GM18505 (cell line): Measurements from ENCODE around the gene HCRTR1.

Experiments
- ATAC-seq: cut with Tn5 transposase; IDR thresholded peaks from one replicate; pipeline ENCODE4 v1.9.1; 2021; ENCODE audit not compliant: unreplicated experiment
- POLR2A ChIP-seq: IDR thresholded peaks from 4 replicates; pipeline ENCODE4 v1.6.1; 2011; ENCODE audit warnings: borderline replicate concordance; ENCODE audit not compliant: insufficient read depth, insufficient read length; ENCODE audit errors: extremely low read depth

The HCRTR1 gene

GRCh38 chr1:31662463-31662862 is 45.0 kb downstream of the HCRTR1 start:
- TF ChIP-seq POLR2A: no peak
- ATAC-seq: no peak

DNA sequence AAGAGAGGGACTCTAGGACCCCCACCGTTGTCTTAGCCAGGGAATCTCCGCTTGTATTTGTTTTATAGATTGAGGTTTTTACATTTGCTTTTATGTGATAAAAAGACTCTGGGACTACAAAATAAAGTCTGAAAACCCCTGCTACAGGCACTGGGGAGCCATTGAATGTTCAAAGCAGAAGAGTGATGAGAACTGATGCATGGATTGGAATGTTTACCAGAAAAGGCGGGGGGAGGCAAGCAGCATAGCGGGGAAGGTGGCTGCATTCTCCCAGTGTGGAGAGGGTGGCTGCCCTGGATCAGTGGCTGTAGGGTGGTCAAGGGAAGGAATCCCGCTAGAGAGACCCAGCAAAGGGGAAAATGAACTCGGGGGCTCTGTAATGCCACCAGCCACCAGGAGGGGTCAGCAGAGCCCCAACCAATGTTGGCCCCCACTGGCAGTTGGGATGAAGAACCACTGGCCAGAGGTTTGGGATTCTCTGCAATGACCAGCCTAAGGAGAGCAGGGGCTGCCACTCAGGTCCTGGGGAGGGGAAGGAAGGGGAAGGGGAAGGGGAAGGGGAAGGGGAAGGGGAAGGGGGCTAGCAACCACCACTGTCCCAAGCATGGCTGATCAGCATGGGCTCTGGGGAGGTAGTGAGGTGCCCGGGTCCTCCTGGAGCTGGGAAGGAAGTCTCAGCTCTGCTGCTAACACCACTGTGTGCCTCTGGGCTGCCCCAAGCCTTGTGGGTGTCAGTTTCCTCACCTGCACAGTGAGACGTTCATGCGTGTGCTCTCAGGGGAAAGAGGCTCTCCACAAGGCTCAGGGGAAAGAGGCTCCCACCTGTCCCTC is 46.3 kb downstream of the HCRTR1 start:
- TF ChIP-seq POLR2A: no peak
- no peak for ATAC-seq

GRCh38 chr1:31664528-31664927 is 47.0 kb downstream of the HCRTR1 start:
- no peak for ATAC-seq
- no peak for TF ChIP-seq POLR2A

DNA sequence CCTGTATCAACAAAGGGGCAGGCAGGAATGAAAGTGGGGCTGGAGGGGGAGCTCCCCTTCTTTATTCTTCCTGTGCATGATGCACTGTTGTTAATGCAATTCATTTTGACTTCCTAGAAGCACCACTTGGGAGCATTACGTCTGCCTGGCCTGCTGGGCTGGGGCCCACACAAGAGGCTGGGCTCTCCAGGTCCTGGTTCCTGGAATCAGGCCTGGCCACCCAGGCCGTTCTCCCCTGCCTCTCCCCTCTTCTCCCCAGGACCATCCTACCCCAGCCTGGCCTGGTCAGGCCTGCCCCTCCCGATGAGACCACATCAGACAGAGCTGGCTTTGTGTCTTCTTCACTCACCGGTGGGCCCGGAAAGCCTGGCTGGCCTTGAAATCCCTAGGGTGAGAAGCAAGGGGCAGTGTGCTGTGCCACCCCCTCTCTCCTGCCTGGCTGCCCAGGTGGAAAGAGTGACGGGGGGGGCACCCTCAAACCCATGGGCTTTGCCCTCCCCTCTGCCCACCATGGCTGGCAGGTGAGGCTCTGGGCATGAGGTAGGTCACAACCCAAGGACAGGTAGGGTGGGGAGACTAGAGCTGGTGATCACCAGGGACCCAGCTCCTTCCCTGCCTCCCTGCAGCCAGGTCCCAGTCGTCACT is 47.9 kb downstream of the HCRTR1 start:
- no peak for TF ChIP-seq POLR2A
- ATAC-seq: no peak

GRCh38 chr1:31666263-31666963 is 48.9 kb downstream of the HCRTR1 start:
- ATAC-seq: no peak
- no peak for TF ChIP-seq POLR2A

DNA sequence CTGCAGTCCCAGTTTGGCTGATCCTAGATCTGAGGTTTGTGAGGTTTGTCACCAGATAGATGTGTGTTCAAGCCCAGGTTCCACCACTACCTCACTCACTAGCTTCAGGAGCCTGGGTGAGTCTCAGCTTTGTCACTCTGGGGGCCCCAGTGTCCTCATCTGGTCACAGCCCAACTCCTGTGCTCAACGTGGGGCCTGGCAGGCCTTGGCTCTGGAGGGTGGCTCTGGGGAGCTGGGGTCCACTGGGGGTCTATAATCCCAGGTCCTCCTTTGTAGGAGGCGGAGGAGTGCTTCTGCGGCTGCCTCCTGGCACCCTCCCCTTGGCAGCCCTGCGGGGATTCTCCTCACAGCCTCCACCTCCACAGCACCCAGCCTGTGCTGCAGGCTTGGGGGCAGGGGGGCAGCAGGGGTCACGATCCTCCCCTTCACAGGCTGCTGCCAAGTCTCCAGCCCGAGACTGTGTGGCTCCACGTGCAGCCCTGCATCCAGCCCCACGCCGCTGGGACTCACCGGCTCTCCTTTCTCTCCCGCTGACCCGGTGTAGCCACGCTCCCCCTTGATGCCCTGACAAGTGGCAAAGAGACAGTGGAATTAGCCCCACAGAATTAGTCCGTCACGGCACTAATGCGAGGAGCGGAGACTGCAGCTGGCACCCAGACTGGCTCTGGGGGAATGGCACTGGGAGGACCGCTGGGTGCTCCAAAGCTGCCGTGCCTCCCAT is 49.7 kb downstream of the HCRTR1 start:
- no peak for ATAC-seq
- TF ChIP-seq POLR2A: no peak

DNA sequence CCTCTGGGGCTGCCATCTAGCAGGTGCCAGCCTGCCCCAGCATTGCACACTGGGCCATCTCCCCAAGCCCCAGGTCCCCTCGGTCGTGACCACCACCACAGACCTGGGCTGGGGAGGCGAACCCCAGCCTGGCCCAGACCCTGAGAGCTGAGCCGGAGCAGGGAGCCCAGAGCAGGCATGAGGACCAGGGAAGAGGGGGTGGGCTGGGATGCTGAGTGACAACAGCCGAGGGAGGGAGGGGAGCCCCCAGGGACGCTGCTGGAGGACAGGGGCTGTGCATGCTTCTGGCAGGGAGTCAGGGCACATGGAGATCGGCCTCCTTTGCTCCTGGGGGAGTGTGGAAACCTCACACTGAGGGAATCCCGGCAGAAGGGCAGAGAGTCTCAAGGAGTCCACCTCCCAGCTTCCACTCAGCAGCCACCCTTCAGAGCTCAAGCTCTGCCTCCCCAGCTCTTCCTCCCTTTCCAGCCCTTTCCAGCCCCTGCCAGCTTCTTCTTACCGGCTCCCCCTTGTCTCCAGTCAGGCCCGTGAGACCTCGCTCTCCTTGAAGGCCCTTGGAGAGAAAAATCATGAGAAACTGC is 50.9 kb downstream of the HCRTR1 start:
- ATAC-seq: no peak
- no peak for TF ChIP-seq POLR2A

GRCh38 chr1:31669433-31669785 is 51.9 kb downstream of the HCRTR1 start:
- ATAC-seq: no peak
- TF ChIP-seq POLR2A: no peak

DNA sequence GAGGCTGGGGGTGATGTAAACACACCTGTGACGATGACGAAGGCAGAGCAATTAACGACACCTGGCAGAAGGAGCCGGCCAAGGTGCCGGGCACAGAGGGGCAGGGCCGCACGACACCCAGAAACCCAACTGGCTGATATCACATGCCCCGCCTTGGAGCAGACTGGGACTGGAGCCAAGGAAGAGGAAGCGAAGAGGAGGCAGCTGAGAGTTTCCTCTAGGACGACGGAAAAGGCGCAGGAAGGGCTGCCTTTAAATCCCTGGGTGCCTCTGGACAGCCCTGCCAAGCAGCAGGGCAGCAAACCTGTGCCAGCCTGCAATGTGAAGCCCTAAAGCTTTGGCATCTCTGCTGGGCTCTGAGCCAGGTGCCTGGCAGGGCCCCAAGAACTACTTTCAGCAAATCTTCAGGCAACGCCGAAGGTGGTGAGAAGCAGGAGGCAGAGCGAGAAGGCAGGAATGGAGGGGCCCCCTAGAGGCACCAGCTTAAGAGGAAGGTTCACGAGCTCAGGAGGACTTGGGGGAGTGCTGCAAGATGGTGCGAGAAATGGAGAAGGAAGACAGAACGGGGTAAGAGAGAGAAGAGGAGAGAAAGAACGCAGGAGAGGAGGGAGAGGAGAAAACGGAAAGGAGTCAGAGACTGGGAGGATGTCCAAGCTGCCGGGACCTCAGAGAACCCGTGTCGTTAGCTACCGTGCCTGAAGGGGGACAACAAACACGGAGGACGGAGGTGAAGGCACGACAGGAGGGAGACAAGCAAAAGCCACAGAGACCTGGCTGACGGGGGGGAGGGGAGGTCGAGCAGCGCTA is 52.5 kb downstream of the HCRTR1 start:
- no peak for TF ChIP-seq POLR2A
- no peak for ATAC-seq

- ATAC-seq: no peak
- TF ChIP-seq POLR2A: no peak
These were observed 53.1 kb downstream of the HCRTR1 start for GRCh38 chr1:31670593-31670964.

GRCh38 chr1:31671147-31671546 is 53.7 kb downstream of the HCRTR1 start:
- no peak for TF ChIP-seq POLR2A
- ATAC-seq: no peak

DNA sequence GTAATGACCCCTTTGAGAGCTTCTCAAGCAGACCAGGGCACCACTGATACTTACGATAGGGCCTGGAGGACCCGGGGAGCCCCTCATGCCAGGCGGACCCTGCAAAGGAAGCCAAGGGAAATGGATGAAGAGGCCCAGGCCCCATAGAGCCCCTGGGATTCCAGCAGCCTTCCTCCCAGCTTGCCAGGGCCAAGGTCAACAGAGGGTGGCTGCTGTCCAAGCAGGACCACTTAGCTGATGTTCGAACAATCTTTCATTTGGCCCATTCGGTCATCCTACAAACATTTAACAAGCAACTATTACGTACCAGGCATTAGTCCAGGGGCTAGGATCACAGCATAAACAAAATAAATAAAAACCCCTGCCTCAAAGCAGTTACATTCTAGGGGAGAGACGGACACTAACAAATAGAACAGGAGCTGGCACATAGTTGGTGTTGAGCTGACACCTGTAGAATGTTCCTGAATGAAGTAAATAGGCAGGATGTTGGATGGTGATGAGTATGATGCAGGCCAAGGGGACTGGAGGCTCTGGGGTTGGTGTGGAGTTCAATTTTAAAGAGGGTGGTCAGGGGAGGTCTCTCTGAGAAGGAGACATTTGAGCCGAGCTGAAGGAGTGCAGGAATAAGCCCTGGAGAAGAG is 54.2 kb downstream of the HCRTR1 start:
- no peak for TF ChIP-seq POLR2A
- ATAC-seq: no peak
